SJSA1 (cell line): Measurements from ENCODE around the gene S100PBP. TPM values are rescaled to one million over a fixed set of nuclear protein-coding genes. Genes with fewer than 3 reads are reported as not detected.

ENCODE experiments used
- DNase-seq, 2 experiments: peaks; one replicate each; pipeline ENCODE4 v3.0.0-alpha.2; 2015 to 2020; ENCODE audit warnings: low spot score in 2 of 2, low read depth in 1 of 2
- H3K27ac ChIP-seq: fragments of 250-450 bp; sonication (Bioruptor Pico); 2 replicates; pipeline ENCODE4 v1.5.1; 2020; ENCODE audit warnings: mild to moderate bottlenecking, moderate library complexity
- H3K27me3 ChIP-seq: fragments of 250-450 bp; sonication (Bioruptor Pico); replicated peaks from 2 replicates; pipeline ENCODE4 v1.5.1; 2020; ENCODE audit warnings: mild to moderate bottlenecking, moderate library complexity
- H3K36me3 ChIP-seq: fragments of 250-450 bp; sonication (Bioruptor Pico); 2 replicates; pipeline ENCODE4 v1.5.1; 2020; ENCODE audit warnings: mild to moderate bottlenecking
- H3K4me1 ChIP-seq: fragments of 250-450 bp; sonication (Bioruptor Pico); replicated peaks from 2 replicates; pipeline ENCODE4 v1.6.1; 2021; ENCODE audit warnings: mild to moderate bottlenecking
- H3K4me3 ChIP-seq: fragments of 250-450 bp; sonication (Bioruptor Pico); 2 replicates; pipeline ENCODE4 v1.5.1; 2020; ENCODE audit warnings: mild to moderate bottlenecking
- H3K9me3 ChIP-seq: fragments of 250-450 bp; sonication (Bioruptor Pico); replicated peaks from 2 replicates; pipeline ENCODE4 v1.5.1; 2020; ENCODE audit warnings: mild to moderate bottlenecking
- total RNA-seq: library from RNA; depleted of rRNA; stranded (reverse); fragments of >200 nt; shearing (Covaris generic); gene quantifications from 2 replicates; pipeline ENCODE4 v1.2.3, GENCODE V29; 2014

S100PBP gene
- total RNA-seq, 1 experiment from 2014 or later, result 27.5 TPM

DNA sequence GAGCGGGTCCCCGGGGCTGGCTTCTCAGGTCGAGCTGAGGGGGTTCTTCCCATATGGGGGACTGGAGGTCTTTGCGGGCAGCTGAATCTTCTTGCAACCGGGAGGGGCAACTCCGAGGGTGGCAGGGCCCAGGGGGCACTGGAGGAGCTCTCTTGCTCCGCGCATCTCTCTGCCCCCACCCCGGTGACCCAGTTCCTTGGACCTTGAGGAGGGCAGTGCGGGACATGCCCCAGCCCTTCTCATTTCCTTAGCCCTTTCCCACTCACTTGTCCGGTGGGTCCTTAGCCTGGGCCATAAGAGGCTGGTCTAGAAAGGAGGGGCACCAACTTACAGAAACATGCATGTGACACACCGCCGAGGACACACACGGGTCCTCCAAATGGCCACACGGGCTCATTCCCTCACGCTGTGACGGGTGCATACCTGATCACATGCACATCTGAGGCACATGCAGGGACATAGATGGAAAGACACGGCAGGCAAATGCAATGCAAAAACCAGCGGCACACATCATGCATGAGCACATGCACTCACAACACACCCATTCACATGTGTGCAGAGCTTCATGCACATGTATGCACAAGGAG, 69.5 kb downstream of the S100PBP start:
- Histone ChIP-seq H3K9me3 (no peaks in the 10 kb centered on the region), H3K27ac (no peak overlapping the region), H3K4me3 (no peak overlapping the region), H3K36me3 (no peaks in the 10 kb centered on the region), H3K4me1 (peaks cover 11% of the 10 kb centered on the region), H3K27me3 (peaks cover 36% of the 10 kb centered on the region)
- no peak for DNase-seq

DNA sequence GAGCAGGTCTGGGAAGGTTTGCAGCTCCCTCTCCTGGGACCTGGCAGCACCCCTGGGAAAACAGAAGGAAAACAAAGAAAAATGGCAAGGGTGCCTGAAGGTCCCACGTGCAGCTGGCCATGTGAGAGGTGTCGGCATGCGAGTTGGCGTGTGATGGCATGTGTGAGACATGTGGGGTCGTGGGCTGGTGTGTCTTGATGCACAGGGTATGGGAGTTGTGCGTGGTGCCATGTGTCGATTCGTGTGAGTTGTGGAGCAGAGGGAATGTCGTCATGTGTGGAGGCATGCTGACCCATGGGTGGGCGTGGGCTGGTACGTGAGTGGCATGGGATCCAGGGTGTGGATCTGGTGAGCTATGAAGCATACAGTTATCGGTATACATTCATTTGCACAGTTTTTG, 70.2 kb downstream of the S100PBP start:
- Histone ChIP-seq H3K27me3 (peaks cover 43% of the 10 kb centered on the region), H3K4me3 (no peak overlapping the region), H3K9me3 (no peaks in the 10 kb centered on the region; the same call in 1 of the 2 replicates), H3K36me3 (no peaks in the 10 kb centered on the region), H3K27ac (no peak overlapping the region), H3K4me1 (peaks cover 11% of the 10 kb centered on the region)
- no peak for DNase-seq

GRCh38 chr1:32888134-32888533, 70.7 kb downstream of the S100PBP start:
- H3K27ac ChIP-seq, result no peak overlapping the region
- H3K36me3 ChIP-seq, result no peaks in the 10 kb centered on the region
- DNase-seq, result no peak
- H3K4me1 ChIP-seq, result peaks cover 16% of the 10 kb centered on the region
- H3K4me3 ChIP-seq, result no peak overlapping the region
- peaks cover 4% of the 10 kb centered on the region; the same call in 1 of the 2 replicates for H3K9me3 ChIP-seq
- peaks cover 48% of the 10 kb centered on the region for H3K27me3 ChIP-seq

GRCh38 chr1:32888677-32889420, 71.4 kb downstream of the S100PBP start:
- H3K27me3 ChIP-seq, result peaks cover 50% of the 10 kb centered on the region
- no peak overlapping the region for H3K4me3 ChIP-seq
- H3K27ac ChIP-seq, result no peak overlapping the region
- peaks cover 19% of the 10 kb centered on the region for H3K4me1 ChIP-seq
- peaks cover 4% of the 10 kb centered on the region; the same call in 1 of the 2 replicates for H3K9me3 ChIP-seq
- DNase-seq, result no peak
- no peaks in the 10 kb centered on the region for H3K36me3 ChIP-seq

GRCh38 chr1:32889731-32890278, 72.4 kb downstream of the S100PBP start:
- H3K4me1 ChIP-seq, result peaks cover 19% of the 10 kb centered on the region
- H3K4me3 ChIP-seq, result no peak overlapping the region
- H3K36me3 ChIP-seq, result no peaks in the 10 kb centered on the region
- H3K27me3 ChIP-seq, result peaks cover 47% of the 10 kb centered on the region
- H3K27ac ChIP-seq, result no peak overlapping the region
- DNase-seq, result no peak
- peaks cover 4% of the 10 kb centered on the region; the same call in 1 of the 2 replicates for H3K9me3 ChIP-seq

- H3K4me1 ChIP-seq, result peaks cover 19% of the 10 kb centered on the region
- H3K9me3 ChIP-seq, result peaks cover 4% of the 10 kb centered on the region; the same call in 1 of the 2 replicates
- no peak overlapping the region for H3K4me3 ChIP-seq
- peaks cover 38% of the 10 kb centered on the region for H3K27me3 ChIP-seq
- no peak overlapping the region for H3K27ac ChIP-seq
- H3K36me3 ChIP-seq, result no peaks in the 10 kb centered on the region
- no peak for DNase-seq
Measured at GRCh38 chr1:32890516-32891240, 73.2 kb downstream of the S100PBP start.

GRCh38 chr1:32891241-32891570, 73.8 kb downstream of the S100PBP start:
- Histone ChIP-seq H3K27ac (no peak overlapping the region), H3K4me3 (no peak overlapping the region), H3K9me3 (peaks cover 4% of the 10 kb centered on the region; the same call in 1 of the 2 replicates), H3K27me3 (peaks cover 33% of the 10 kb centered on the region), H3K4me1 (peaks cover 15% of the 10 kb centered on the region), H3K36me3 (no peaks in the 10 kb centered on the region)
- no peak for DNase-seq

GRCh38 chr1:32891630-32892029, 74.2 kb downstream of the S100PBP start:
- Histone ChIP-seq H3K27ac (no peak overlapping the region), H3K4me1 (peaks cover 12% of the 10 kb centered on the region), H3K4me3 (no peak overlapping the region), H3K9me3 (peaks cover 4% of the 10 kb centered on the region; the same call in 1 of the 2 replicates), H3K36me3 (no peaks in the 10 kb centered on the region), H3K27me3 (peaks cover 29% of the 10 kb centered on the region)
- DNase-seq, result no peak

DNA sequence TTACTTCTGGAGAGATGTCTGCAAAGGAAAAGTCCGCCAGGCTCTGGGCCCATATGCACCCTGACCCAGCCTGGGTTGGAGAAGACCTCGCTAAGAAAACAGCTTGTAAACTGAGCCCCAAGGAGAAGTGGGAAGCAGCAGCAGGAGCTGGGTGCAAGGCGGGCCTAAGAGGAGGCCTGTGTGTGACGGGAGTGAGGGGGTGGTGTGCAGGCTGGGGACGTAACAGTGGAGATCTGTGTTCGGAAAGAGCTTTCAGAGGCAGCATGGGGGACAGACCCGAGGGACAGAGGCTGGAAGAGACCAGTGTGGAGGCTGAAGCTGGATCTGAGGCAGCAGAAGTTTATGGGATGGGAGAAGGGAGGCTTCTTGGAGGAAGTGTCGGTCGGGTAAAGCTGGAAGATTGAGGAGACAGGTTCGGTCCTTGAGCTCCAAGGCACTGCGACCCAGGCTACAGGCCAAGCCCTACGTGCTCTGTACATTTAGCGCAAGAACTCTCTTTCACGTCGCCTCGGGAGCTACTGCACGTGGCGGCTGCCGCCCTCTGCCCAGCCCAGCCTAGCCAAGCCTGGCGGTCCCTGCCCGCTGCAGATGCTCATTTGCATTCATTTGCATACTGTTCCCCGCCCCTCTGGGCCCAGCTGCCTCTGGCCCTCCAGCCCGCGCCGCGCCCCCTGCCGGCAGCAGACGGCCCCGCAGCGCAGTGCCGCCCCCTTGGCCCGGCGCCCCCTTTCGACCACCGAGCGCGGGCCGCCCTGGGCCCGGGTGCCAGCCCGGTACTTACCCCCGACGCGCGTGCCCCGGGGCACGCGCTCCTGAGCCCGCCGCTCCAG, 75.1 kb downstream of the S100PBP start:
- peaks cover 22% of the 10 kb centered on the region for H3K27me3 ChIP-seq
- no peak for DNase-seq
- H3K27ac ChIP-seq, result no peak overlapping the region
- H3K4me3 ChIP-seq, result peak overlapping the region; percentile 25
- peaks cover 4% of the 10 kb centered on the region; the same call in 1 of the 2 replicates for H3K9me3 ChIP-seq
- H3K4me1 ChIP-seq, result peaks cover 8% of the 10 kb centered on the region
- no peaks in the 10 kb centered on the region for H3K36me3 ChIP-seq

DNA sequence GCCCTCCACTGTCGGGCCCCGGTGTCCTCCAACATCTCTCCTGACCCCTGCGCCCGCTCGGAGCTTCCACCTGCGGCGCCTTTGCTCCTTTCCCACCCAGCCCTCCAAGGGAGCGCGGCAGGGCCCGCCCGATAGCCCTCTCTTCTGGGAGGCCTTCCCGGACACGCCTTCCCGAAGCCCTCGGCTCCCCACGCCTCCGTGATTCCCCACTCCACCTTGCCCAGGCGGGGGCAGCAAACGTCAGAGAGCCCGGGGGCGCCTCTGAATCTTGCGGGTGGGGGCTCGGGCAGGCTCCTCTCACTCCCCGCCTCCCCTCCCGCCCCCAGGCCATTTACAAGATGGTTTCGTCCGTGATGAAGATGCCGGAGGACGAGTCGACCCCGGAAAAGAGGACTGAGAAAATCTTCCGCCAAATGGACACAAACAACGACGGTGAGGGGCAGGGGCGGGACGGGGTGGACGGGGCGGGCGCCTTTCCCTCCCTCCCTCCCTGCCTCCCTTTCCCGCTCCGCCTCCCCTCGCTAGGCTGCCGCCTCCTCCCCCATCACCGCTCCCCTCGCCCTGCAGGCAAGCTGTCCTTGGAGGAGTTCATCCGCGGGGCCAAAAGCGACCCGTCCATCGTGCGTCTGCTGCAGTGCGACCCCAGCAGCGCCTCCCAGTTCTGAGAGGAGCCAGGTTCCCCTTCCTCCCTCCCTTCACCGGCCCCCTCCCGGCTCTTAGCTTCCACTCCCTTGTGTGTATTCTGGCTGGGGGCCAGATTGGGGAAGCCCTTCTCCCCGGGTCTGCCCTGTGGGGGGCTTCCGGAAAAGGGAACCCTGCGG, 76.0 kb downstream of the S100PBP start:
- peak overlapping the region; percentile 25 for H3K4me3 ChIP-seq
- DNase-seq, result no peak
- H3K4me1 ChIP-seq, result peaks cover 8% of the 10 kb centered on the region
- peaks cover 4% of the 10 kb centered on the region; the same call in 1 of the 2 replicates for H3K9me3 ChIP-seq
- peaks cover 22% of the 10 kb centered on the region for H3K27me3 ChIP-seq
- H3K36me3 ChIP-seq, result no peaks in the 10 kb centered on the region
- H3K27ac ChIP-seq, result no peak overlapping the region

- no peak for DNase-seq
- peaks cover 8% of the 10 kb centered on the region for H3K4me1 ChIP-seq
- H3K9me3 ChIP-seq, result peaks cover 4% of the 10 kb centered on the region; the same call in 1 of the 2 replicates
- H3K4me3 ChIP-seq, result no peak overlapping the region
- H3K36me3 ChIP-seq, result no peaks in the 10 kb centered on the region
- peaks cover 22% of the 10 kb centered on the region for H3K27me3 ChIP-seq
- H3K27ac ChIP-seq, result no peak overlapping the region
Measured at GRCh38 chr1:32894019-32894600, 76.7 kb downstream of the S100PBP start.

- Histone ChIP-seq H3K4me3 (no peak overlapping the region), H3K27ac (no peak overlapping the region), H3K36me3 (no peaks in the 10 kb centered on the region), H3K4me1 (peaks cover 8% of the 10 kb centered on the region), H3K9me3 (peaks cover 4% of the 10 kb centered on the region; the same call in 1 of the 2 replicates), H3K27me3 (peaks cover 22% of the 10 kb centered on the region)
- DNase-seq, result no peak
Measured at GRCh38 chr1:32894681-32895080, 77.2 kb downstream of the S100PBP start.
